Sigmoid colon (tissue), 3 donors: ENCODE measurements around the gene TPM1.

Experiments used
- POLR2A ChIP-seq, 2 donors: fragments of 450-650 bp; IDR thresholded peaks; one replicate each; pipeline ENCODE4 v1.6.1; 2016; ENCODE audit warnings: antibody characterized with exemption in 2 of 2, mild to moderate bottlenecking in 2 of 2, moderate library complexity in 2 of 2
- TF ChIP-seq, protein P1 (sequence below), 4 experiments: fragments of 450-650 bp in 3 of 4; fragments of 200-600 bp in 1 of 4; IDR thresholded peaks; one replicate each; pipeline ENCODE4 v1.5.1; 2016 to 2019; ENCODE audit warnings: antibody characterized with exemption in 4 of 4, mild to moderate bottlenecking in 3 of 4, moderate library complexity in 2 of 4

DNA sequence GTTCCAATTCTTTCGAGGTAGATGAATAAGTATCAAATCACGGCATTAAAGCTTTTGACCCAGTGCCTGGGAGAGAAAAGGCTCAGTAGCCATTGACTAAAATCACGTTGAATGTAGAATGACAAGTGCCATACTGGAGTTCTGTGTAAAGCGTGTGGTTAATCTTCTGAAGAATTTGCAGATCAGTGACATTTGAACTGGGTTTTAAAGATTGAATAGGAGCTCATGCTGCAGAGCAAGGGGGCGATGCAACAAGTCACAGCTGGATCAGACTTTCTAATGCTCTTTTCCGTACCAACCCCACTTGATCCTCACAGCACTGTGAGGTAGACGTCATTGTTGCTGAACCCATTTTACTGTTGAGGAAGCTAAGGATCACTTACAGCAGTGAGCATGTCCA is 49.5 kb upstream of the TPM1 start:
- no peak for TF ChIP-seq POLR2A (IDR thresholded peaks at IDR 0.05)
- TF ChIP-seq, protein P1, sequence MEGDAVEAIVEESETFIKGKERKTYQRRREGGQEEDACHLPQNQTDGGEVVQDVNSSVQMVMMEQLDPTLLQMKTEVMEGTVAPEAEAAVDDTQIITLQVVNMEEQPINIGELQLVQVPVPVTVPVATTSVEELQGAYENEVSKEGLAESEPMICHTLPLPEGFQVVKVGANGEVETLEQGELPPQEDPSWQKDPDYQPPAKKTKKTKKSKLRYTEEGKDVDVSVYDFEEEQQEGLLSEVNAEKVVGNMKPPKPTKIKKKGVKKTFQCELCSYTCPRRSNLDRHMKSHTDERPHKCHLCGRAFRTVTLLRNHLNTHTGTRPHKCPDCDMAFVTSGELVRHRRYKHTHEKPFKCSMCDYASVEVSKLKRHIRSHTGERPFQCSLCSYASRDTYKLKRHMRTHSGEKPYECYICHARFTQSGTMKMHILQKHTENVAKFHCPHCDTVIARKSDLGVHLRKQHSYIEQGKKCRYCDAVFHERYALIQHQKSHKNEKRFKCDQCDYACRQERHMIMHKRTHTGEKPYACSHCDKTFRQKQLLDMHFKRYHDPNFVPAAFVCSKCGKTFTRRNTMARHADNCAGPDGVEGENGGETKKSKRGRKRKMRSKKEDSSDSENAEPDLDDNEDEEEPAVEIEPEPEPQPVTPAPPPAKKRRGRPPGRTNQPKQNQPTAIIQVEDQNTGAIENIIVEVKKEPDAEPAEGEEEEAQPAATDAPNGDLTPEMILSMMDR (IDR thresholded peaks at IDR 0.05), result no peak
